ENCODE data around the gene MMP25.
A peak's percentile ranks its signal among the peaks of the same experiment; 100 is the strongest.

The MMP25 gene, protein sequence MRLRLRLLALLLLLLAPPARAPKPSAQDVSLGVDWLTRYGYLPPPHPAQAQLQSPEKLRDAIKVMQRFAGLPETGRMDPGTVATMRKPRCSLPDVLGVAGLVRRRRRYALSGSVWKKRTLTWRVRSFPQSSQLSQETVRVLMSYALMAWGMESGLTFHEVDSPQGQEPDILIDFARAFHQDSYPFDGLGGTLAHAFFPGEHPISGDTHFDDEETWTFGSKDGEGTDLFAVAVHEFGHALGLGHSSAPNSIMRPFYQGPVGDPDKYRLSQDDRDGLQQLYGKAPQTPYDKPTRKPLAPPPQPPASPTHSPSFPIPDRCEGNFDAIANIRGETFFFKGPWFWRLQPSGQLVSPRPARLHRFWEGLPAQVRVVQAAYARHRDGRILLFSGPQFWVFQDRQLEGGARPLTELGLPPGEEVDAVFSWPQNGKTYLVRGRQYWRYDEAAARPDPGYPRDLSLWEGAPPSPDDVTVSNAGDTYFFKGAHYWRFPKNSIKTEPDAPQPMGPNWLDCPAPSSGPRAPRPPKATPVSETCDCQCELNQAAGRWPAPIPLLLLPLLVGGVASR

DNA sequence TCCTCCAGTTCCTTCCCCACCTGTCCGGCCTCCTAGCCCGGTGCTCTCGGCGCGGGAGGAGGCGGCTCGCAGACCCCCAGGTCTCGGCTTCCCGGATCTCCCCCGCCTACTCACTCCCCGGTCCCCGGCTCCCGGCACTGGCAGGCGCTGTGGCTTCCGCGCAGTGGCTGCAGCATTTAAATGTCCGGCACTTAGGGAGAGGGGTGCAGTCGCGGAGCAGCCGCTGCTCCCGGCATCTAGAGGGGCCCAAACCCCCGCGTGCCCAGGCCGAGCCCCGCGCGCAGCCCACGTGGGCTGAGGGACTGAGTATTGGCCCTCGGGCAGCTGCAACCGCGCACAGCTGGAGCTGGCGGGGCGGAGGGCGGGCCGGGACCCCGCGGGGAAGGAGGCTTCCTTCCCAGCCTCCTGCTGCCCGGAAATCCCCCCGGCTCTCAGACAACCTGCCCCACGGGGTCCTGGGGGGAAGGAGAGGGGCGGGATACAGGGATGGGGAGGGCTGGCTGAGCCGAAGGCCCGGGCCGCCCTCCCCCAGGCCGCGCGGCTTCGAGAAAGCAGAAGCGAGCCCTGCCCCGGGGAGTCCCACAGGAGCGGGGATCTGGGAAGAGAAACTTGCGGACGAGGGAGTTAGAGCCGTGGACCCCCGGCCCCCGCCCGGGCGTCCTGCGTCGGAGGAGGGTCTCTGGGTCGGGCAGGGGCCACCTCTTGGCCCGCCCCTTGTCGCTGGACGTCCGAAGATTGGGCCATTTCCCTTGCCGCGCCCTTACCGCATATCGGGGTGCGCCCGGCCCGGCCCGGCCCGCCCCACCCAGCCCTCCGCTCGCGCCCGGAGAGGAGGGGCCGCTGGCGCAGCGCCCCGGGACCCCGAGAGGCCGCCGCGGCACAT lies at the start of gene MMP25:
Gene MMP25 (plus strand): TSS at position 804 of the 883 bp plus-strand sequence. CDS start 357 bp downstream, outside the sequence.
- DNase-seq (ENCODE audit: low spot score) = peak; percentile 67

DNA sequence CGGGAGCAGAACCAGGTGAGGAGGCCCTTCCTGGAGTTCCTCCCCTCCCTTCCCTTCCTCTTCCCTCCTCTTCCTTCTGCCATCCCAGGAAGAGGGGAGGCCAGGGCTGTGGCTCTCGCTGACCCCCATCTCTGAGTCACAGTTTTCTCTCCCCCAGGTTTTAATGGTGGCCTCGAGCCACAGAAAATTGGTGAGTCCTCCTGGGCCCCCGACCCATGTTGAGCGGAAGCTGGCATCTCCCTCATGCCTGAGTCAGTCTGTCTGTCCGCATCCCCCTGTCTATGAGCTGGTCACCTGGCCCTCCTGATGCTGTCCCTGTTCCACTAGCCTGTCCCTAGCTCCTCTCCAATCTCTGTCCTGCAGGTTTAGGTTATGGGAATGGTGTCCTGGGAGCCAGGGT lies 46.4 kb upstream of the MMP25 start:
- no peak for DNase-seq (ENCODE audit: low spot score)

DNA sequence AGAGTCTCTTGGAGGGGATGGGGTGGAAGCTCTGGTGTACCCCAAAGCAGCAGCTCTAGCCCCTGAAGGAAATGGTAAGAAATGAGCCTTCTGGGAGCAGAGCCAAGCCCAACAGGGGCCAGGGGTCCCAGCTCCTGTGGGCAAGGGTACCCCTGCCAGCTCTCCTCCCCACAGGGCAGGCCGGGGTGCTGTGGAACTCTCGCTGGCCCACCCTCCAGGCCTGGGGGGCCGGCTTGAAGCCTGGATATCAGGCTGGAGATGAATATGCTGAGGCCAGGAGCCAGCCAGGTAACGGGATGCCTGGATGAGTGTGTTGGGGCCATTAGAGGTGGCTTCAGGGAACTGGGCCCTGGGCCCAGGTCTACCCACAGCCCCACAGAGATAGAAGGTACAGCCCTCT lies 45.8 kb upstream of the MMP25 start:
- no peak for DNase-seq (ENCODE audit: low spot score)

DNA sequence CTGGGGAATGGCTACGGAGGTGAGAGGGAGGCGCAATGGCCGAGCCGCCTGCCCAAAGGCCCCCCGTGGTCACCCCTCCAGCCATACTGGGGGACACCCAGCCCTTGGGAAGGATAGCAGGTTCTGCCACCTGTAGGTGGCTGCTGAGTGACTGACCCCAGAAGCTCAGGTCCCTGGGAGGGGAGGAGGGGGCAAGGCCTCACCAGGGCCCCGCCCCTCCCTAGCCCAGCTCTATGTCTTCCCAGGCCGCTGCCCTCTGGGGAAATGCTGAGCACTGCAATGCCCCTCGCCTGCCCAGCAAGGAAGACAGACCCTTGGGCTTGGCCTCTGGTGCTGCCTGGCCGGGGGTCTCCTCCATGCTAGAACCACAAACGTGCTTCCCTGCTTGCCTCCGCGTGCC lies 45.0 kb upstream of the MMP25 start:
- no peak for DNase-seq (ENCODE audit: low spot score)

DNA sequence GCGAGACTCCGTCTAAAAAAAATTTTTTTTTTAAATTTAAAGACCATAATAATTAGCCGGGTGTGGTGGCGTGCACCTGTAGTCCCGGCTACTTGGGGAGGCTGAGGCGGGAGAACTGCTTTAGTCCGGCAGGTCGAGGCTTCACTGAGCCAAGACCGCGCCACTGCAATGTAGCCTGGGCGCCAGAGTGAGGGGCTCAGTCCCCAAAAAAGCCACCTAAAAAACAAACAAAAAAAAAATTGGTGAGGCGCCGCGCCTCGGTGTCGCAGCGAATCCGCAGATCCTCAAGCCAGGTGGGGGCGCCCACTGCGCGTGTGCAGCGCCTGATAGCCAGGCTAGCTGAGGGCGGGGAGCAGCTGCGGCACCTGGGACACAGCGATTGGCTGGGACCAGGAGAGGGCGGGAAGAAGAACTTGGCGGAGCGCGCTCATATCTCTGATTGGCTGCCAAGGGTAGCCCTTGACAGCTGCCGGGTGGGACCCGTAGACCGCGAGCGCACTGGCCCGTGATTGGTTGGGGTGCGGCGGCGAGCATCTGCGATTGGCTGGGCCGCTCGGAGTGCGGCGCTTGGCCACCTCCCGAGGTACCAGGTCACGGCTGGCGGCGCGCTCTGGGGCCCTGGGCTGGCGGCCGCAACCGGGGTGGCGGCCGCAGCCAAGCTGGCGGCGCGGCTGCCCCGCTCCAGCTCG lies 42.6 kb upstream of the MMP25 start:
- peak; percentile 98 for DNase-seq (ENCODE audit: low spot score)

DNA sequence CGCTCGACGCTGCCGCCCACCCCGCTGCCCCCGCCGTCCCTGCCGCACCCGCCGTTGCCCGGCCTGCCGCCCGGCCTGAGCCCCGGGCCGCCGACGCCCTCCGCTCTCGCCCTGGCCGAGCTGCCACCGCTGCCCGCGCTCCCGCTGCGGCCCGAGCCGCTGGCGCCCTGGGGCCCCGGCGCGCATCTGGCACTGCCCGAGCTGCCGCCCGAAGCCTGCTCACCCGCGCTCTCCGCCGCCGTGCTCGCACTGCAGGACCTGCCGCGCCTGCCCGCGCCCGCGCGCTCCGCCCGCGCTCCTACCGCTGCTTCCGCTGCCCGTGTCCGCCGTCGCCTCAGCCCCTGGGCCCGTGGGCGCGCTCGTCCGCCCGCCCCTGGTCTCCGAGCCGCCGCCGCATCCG lies 42.0 kb upstream of the MMP25 start:
- DNase-seq (ENCODE audit: low spot score) = no peak

DNA sequence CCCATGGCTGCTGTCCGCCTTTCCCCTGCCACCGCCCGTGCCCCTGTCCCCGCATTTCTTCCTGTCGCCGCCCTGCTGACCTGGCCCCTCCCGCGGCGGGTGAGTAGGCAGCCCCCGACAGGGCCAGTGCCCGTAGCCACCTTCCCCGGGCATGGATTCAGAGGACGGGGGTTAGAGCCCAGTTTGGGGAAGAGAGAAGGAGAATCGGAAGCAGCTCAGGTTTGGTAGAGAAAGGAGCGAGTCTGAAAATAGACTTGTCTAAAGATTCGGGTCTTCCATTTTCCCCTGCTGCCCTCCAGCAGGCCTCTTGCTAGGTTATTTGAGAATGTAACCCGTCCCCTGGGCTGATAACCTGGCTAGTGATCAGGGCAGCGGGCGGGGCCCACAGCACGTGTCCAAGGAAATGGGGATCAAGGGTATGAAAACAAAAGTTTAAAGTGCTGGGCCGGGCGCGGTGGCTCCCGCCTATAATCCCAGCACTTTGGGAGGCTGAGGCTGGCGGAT lies 41.5 kb upstream of the MMP25 start:
- DNase-seq (ENCODE audit: low spot score) = no peak

DNA sequence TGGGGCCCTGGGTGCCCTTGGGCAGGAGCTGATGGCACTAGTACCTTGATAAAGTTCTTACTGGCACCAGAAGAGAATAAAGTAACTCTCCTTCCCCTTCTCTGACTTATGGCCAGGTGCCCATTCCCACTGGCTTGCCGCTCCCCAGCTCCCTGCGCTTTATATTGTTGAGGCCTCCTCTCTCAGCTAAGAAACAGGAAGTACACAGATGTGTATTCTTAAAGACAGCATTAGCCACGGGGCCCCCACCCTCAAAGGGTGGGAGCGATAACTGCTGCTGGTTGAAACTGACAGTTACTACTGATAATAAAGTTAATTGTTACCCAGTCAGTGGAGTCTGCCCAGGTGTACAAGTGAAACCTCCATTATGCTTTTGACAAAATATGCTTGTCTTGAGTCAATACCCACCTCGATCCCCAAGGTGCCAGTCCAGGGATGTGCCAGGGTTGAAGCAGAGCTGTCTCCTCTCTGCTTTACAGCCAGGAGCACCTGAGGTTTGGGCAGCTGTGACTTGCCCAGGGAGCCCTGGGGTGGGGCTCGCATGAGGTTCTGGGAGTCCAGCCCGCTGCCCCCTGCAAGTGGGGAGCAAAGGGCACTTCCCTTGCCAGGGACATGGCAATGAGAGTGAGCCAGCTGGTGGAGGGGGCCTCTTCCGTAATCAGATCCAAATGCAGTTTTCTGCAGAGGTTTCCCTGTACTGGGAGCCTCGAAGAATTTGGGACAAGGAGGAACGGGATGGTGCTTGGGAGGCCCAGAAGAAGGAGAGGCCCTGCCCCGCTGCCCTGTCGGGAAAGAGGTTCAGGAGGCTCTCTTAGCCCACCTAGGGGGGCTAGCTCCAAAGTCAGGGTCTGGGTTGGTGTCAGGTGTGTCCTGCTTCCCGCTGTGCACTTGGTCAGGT lies 39.1 kb upstream of the MMP25 start:
- no peak for DNase-seq (ENCODE audit: low spot score)

DNA sequence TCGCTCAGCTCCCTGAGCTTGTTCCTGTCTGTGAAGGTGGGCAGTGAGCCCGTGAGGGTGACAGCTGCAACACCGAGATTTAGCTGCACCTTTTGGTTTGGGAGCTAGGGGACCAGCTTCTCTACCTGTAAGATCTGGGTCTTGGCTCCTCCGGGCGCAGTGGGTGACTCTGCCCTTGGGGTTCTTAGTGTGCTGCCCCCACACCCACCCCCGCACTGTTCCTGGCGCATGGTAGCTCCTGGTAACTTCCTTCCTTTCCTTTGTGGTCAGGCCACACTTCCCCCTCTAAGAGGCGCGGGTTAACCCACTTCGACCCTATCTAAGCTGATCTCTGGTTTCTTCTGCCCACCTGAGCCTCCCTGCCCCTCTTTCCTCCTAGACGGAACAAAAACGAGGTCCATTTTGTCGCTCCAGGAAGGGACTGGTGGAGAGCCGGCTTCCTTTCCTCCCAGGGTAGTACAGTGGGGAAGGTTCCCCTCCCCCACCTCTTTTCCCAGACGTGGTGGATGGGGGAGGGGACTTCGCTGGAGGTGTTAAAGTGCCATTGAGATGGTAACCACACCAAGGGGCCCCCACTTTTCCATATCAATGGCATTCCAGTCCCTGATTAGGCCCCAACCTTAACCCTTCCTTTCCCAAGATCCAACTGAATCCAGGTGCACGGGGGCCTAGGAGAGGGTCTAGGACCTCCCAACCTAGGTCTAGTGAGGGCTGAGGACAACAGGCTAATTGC lies 38.2 kb upstream of the MMP25 start:
- no peak for DNase-seq (ENCODE audit: low spot score)

DNA sequence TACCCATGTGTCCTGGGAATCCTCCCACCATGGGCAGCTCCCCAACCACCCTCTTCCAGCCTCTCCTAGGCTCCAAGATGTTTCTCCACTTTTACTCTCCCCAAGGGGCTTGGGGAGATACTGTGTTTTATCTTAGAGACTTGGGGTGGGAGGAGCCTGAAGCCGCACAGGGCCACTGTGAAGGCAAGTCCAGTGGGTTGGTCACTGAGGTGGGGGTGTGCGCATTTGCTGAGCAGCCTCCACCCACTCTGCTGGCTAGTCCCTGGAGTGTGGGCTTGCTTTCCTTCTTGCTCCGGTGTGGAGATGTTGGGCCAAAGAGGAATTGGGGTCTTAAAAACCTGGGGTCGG lies 37.7 kb upstream of the MMP25 start:
- no peak for DNase-seq (ENCODE audit: low spot score)

DNA sequence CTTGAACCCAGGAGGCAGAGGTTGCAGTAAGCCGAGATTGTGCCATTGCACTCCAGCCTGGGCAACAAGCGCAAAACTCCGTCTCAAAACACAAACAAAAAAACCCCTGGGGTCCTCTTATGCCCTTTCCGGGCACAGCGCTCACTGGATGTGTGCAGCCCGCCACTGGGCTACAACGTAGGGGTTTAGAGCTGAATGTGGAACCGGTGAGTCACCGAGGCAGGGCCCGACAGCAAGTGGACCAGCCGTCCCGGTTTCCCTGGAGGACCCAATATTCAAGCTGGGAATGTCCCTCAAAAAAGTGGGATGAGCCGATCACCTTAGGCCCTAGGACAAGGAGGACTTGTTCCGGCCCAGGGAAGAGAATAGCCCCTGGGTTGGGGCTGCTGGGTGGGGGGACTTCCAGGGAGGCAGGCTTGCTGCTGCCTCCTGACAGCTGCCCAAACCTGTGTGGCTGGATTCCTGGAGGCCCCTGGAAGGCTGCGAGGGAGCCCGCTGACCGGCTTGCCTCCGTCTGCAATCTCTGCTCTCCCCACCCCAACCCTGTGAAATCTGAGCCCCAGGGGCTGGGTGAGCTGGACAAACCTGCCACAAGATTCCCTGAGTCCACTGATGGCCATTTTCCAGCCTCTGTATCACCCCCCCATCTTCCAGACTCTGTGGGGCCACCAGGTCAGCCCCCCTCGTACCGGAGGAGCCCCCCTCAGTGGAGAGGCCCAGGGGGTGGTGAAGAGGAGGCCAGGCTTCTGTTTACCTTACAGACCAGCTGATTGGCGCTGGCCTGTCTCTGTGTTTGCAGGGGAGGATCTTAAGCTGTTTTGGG lies 36.6 kb upstream of the MMP25 start:
- DNase-seq (ENCODE audit: low spot score) = no peak

DNA sequence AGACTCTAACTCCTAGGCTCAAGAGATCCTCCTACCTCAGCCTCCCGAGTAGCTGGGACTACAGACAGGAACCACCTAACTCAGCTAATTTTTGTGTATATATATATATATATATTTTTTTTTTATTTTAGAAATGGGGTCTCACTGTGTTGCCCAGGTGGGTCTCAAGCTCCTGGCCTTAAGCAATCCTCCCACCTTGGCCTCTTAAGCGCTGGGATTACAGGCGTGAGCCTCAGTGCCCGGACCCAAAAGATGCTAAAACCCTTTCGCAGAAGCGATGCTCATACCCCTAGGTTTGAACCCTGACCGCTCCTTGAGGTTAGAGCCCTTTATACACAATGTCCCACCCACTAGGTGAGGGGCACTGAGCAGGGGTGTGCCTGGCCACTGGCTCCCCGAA lies 35.9 kb upstream of the MMP25 start:
- no peak for DNase-seq (ENCODE audit: low spot score)

DNA sequence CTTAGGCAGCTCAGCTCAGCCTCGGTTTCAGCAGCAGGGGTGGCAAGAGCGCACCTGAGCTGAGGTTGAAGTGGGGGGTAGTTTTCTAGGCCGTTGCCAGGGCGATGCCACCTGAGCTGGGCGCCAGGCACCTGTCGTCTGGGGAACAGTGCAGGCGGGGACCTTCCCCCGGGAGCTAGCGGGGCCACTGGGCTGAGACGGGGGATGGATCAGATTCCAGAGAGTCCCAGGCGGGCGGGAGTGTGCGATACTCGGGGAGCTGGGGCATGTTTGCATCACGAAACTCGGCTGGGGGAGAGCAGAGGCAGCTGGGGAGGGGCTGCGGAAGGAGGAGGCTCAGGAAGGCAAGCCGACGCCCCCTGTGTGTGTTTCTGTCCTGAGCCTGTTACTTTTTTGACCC lies 34.1 kb upstream of the MMP25 start:
- DNase-seq (ENCODE audit: low spot score) = no peak

DNA sequence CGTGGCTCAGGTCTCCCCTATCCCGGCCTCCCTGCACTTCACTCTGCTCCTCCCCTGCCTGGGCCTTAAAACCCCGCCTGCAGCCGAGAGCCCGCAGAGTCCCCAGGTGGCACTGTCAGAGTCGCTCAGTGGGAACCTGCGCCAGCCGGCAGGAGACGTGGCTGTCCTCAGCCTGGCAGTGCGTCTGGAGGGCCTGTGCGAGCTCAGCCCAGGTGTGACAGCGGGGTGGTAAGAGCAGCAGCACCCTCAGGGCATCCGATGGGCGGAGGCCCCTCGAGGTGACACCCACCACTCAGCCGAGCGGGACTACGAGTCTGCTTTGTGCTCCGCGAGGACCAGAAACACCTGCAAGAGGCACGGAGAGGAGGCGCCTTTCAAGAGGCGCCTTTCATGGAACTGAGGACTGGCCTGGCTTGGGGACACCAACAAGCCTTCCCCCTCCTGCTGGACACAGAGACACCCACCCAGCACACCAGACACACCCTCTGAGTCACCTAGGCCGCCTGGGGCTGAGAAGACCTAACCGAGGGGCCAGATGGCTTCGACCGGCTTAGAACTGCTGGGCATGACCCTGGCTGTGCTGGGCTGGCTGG lies 33.4 kb upstream of the MMP25 start, which contains the start of gene CLDN9:
Gene CLDN9 (plus strand): TSS at position 96 of the 593 bp plus-strand sequence. CDS start 440 bp downstream, at position 536.
- DNase-seq (ENCODE audit: low spot score) = no peak

DNA sequence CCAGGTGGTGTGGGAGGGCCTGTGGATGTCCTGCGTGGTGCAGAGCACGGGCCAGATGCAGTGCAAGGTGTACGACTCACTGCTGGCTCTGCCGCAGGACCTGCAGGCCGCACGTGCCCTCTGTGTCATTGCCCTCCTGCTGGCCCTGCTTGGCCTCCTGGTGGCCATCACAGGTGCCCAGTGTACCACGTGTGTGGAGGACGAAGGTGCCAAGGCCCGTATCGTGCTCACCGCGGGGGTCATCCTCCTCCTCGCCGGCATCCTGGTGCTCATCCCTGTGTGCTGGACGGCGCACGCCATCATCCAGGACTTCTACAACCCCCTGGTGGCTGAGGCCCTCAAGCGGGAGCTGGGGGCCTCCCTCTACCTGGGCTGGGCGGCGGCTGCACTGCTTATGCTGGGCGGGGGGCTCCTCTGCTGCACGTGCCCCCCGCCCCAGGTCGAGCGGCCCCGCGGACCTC lies 32.8 kb upstream of the MMP25 start:
- no peak for DNase-seq (ENCODE audit: low spot score)

DNA sequence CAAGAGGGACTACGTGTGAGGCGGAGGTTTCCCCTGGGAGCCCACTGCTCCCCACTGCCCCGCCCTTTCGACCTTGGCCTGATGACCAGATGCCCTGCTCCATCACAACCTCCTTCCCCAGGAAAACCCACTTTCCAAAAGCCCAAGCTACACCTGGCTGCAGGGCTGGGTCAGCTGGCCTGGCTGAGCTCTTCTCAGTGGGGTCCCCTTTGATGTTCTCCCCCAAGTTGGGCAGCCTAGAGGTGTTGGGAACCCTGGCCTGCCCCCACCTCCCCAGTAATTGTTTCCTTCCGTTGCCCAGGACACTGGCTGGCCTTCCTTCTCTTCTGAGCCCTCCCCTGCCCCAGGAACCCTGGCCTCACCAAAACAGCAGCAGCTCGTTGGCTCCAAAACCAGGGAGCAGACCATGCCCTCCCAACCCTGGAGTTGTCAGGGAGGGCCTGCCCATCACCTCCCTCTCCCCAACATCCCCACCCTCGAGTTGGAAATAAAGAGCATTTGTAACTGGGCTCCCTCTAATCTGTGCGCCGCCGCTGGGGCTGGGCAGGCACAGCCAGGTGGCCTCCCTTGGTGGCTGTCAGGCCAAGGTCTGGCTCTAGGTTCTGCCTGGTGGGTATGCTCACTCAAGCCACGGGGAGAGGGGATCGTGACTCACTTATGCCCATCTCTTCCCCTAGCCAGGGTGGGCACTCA lies 32.2 kb upstream of the MMP25 start:
- DNase-seq (ENCODE audit: low spot score) = no peak

DNA sequence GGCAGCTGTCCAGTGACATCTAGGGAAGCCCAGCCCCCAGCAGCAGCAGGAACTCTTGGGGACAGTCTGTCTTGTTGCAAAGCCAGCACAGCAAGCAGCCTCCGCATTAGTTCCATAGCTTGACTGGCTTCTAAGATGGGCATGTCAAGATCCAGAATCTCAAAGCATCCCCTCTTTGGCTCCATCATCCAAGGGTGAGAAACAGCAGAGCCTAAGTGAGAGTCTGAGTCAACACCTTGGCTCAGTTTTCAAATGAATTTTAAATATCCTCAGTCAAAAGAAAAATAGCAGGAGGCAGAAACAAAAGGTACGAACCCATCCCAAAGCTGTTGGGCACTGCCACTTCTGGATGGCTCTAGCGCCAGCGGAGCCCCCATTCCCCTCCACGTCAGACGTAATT lies 31.4 kb upstream of the MMP25 start:
- no peak for DNase-seq (ENCODE audit: low spot score)

DNA sequence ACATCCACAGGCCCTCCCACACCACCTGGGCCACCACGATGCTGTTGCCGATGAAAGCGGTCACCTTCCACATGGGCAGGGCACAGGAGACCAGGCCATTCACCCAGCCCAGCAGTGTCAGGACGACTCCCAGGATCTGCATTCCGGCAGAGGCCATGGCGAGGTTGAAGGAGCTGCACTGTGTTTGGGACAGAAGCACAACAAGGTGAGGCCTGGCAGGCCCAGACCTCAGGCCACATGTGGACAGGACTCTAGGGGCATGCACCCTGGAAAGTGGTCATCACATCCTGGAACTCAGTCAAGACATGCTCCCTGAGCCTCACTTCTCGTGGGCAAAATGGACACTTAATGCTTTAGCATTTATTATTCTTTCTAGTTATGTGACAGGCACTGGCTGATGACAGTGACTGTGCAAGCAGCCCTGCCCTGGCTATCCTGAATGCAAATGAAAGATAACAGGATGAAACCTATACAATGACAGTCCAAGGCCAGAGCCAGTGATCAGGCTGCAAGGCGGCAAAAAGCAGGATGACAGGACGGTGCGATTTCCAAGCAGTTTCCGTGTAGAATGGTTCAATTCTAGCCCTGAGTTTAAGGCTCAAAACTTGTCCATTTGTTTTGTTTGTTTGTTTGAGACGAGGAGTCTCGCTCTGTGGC lies 30.4 kb upstream of the MMP25 start:
- no peak for DNase-seq (ENCODE audit: low spot score)

Data from HuH-7 (cell line).